NCI-H2107 (cell line): ENCODE measurements around the gene SCO2.
"Not testable (repeated sequence)": the region's sequence is repeated elsewhere in the genome, so short reads cannot be mapped to it uniquely, and the experiment has no call there.

Experiments used
- DNase-seq: peaks from one replicate; lab custom pipeline; 2025; lab: John Stamatoyannopoulos, UW

Gene SCO2

GRCh38 chr22:50550395-50550794 is 25.0 kb upstream of the SCO2 start:
- no peak for DNase-seq

GRCh38 chr22:50548921-50549790 is 23.8 kb upstream of the SCO2 start:
- DNase-seq: no peak

- no peak for DNase-seq
These were observed 22.9 kb upstream of the SCO2 start for GRCh38 chr22:50548040-50548920.

GRCh38 chr22:50547263-50547985 is 22.0 kb upstream of the SCO2 start:
- DNase-seq: no peak

- no peak for DNase-seq
These were observed 21.2 kb upstream of the SCO2 start for GRCh38 chr22:50546326-50547262.

GRCh38 chr22:50545522-50546325 is 20.3 kb upstream of the SCO2 start, which contains the start of gene KLHDC7B:
Gene KLHDC7B, plus strand, starts transcription at chr22:50545899. Its CDS starts 345 bp downstream, at chr22:50546244.
- no peak for DNase-seq

- no peak for DNase-seq
These were observed 19.4 kb upstream of the SCO2 start for GRCh38 chr22:50544746-50545253.

GRCh38 chr22:50544078-50544745 is 18.8 kb upstream of the SCO2 start:
- no peak for DNase-seq

GRCh38 chr22:50542416-50542927 is 17.1 kb upstream of the SCO2 start:
- DNase-seq: no peak

GRCh38 chr22:50541667-50542026 is 16.2 kb upstream of the SCO2 start:
- not testable (repeated sequence) for DNase-seq

GRCh38 chr22:50540381-50540780 is 15.0 kb upstream of the SCO2 start:
- no peak for DNase-seq

- no peak for DNase-seq
These were observed 12.4 kb upstream of the SCO2 start for GRCh38 chr22:50537765-50538164.

- DNase-seq: no peak
These were observed 10.8 kb upstream of the SCO2 start for GRCh38 chr22:50536226-50536625.

- DNase-seq: no peak
These were observed 9.7 kb upstream of the SCO2 start for GRCh38 chr22:50535113-50535512.

GRCh38 chr22:50533856-50534711 is 8.7 kb upstream of the SCO2 start:
- DNase-seq: not testable (repeated sequence)

- DNase-seq: no peak
These were observed 7.7 kb upstream of the SCO2 start for GRCh38 chr22:50532824-50533796.
